Measurements from ENCODE around the gene MYO3B.
"Not testable (repeated sequence)": the region's sequence is repeated elsewhere in the genome, so short reads cannot be mapped to it uniquely, and the experiment has no call there.

DNA sequence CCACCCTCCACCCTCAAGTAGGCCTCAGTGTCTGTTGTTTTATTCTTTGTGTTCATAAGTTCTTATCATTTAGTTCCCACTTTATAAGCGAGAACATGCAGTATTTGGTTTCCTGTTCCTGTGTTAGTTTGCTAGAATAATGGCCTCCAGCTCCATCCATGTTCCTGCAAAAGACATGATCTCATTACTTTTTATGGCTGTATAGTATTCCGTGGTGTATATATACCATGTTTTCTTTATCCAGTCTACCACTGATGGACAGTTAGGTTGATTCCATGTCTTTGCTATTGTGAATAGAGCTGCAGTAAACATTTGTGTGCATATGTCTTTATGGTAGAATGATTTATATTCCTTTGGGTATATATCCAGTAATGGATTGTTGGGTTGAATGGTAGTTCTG is 101.7 kb downstream of the MYO3B start:
- not testable (repeated sequence) for TF ChIP-seq CTCF, POLR2AphosphoS5, POLR2A (IDR thresholded peaks at IDR 0.05)

Data from sigmoid colon (tissue), 4 donors.